GM19463 (cell line): ENCODE results near the gene GJA4.
"Not testable (repeated sequence)": the region's sequence is repeated elsewhere in the genome, so short reads cannot be mapped to it uniquely, and the experiment has no call there.

ENCODE experiments used
- ATAC-seq: cut with Tn5 transposase; IDR thresholded peaks from one replicate; pipeline ENCODE4 v1.9.1; 2021; ENCODE audit warnings: mild to moderate bottlenecking, moderate library complexity; ENCODE audit not compliant: unreplicated experiment

The GJA4 gene

GRCh38 chr1:34768856-34769255 is 23.9 kb upstream of the GJA4 start:
- ATAC-seq = no peak

- no peak for ATAC-seq
Measured at GRCh38 chr1:34770891-34771504, 21.8 kb upstream of the GJA4 start.

- no peak for ATAC-seq
Measured at GRCh38 chr1:34771573-34772371, 21.0 kb upstream of the GJA4 start.

- ATAC-seq = not testable (repeated sequence)
Measured at GRCh38 chr1:34773114-34773513, 19.7 kb upstream of the GJA4 start.

- ATAC-seq = no peak
Measured at GRCh38 chr1:34774957-34775356, 17.8 kb upstream of the GJA4 start.

- no peak for ATAC-seq
Measured at GRCh38 chr1:34776911-34777310, 15.9 kb upstream of the GJA4 start.

- ATAC-seq = no peak
Measured at GRCh38 chr1:34777519-34778321, 15.1 kb upstream of the GJA4 start.

- no peak for ATAC-seq
Measured at GRCh38 chr1:34778381-34778780, 14.4 kb upstream of the GJA4 start.

- ATAC-seq = no peak
Measured at GRCh38 chr1:34779005-34779404, 13.8 kb upstream of the GJA4 start.

GRCh38 chr1:34779526-34779925 is 13.3 kb upstream of the GJA4 start:
- ATAC-seq = no peak

GRCh38 chr1:34779962-34780361 is 12.8 kb upstream of the GJA4 start:
- no peak for ATAC-seq

- no peak for ATAC-seq
Measured at GRCh38 chr1:34780528-34780927, 12.3 kb upstream of the GJA4 start.

GRCh38 chr1:34781071-34781843 is 11.5 kb upstream of the GJA4 start, which contains the start of gene GJB3:
TSS of gene GJB3 (plus strand) at chr1:34781214. CDS start at chr1:34784763, 3,549 bp downstream.
- ATAC-seq = no peak

GRCh38 chr1:34781844-34782391 is 10.9 kb upstream of the GJA4 start:
- no peak for ATAC-seq

- ATAC-seq = no peak
Measured at GRCh38 chr1:34784751-34785221, 8.0 kb upstream of the GJA4 start.

- no peak for ATAC-seq
Measured at GRCh38 chr1:34785231-34785874, 7.4 kb upstream of the GJA4 start.

GRCh38 chr1:34785875-34786470 is 6.8 kb upstream of the GJA4 start:
- no peak for ATAC-seq

- ATAC-seq = no peak
Measured at GRCh38 chr1:34786521-34787325, 6.1 kb upstream of the GJA4 start.
